ENCODE results near the gene SPINK5. TPM values are rescaled to one million over a fixed set of nuclear protein-coding genes. Genes with fewer than 3 reads are reported as not detected.
A peak's percentile ranks its signal among the peaks of the same experiment; 100 is the strongest.

SPINK5 gene
- total RNA-seq, 1 donor from 2014 or later: 3.4 TPM

- H3K4me3 Mint-ChIP-seq (ENCODE audit: unreplicated experiment): no peak overlapping the region
- no peak for TF ChIP-seq CTCF (IDR thresholded peaks at IDR 0.05)
Observed at GRCh38 chr5:148172377-148172776, 108.6 kb downstream of the SPINK5 start.

GRCh38 chr5:148176480-148176879, 112.7 kb downstream of the SPINK5 start:
- no peak for DNase-seq (ENCODE audit: extremely low spot score, unreplicated experiment)
- Mint-ChIP-seq H3K4me3 (ENCODE audit: unreplicated experiment) (no peak overlapping the region), H3K27ac (ENCODE audit: unreplicated experiment) (no peak overlapping the region), H3K9me3 (ENCODE audit: unreplicated experiment) (no peaks in the 10 kb centered on the region), H3K27me3 (ENCODE audit: unreplicated experiment) (peaks cover 51% of the 10 kb centered on the region), H3K4me1 (ENCODE audit: unreplicated experiment) (no peaks in the 10 kb centered on the region), H3K36me3 (ENCODE audit: unreplicated experiment) (no peaks in the 10 kb centered on the region)
- TF ChIP-seq CTCF (IDR thresholded peaks at IDR 0.05): no peak

More at GRCh38 chr5:148172377-148172776, 108.6 kb downstream of the SPINK5 start:
- Mint-ChIP-seq H3K4me1 (ENCODE audit: unreplicated experiment) (no peaks in the 10 kb centered on the region), H3K9me3 (ENCODE audit: unreplicated experiment) (no peaks in the 10 kb centered on the region), H3K27me3 (ENCODE audit: unreplicated experiment) (peaks cover 58% of the 10 kb centered on the region), H3K36me3 (ENCODE audit: unreplicated experiment) (no peaks in the 10 kb centered on the region), H3K27ac (ENCODE audit: unreplicated experiment) (no peak overlapping the region)
- DNase-seq (ENCODE audit: extremely low spot score, unreplicated experiment): no peak

- no peak for DNase-seq (ENCODE audit: extremely low spot score, unreplicated experiment)
- TF ChIP-seq CTCF (IDR thresholded peaks at IDR 0.05): no peak
- H3K4me3 Mint-ChIP-seq (ENCODE audit: unreplicated experiment): no peak overlapping the region
- no peaks in the 10 kb centered on the region for H3K9me3 Mint-ChIP-seq (ENCODE audit: unreplicated experiment)
- peaks cover 52% of the 10 kb centered on the region for H3K27me3 Mint-ChIP-seq (ENCODE audit: unreplicated experiment)
- no peaks in the 10 kb centered on the region for H3K36me3 Mint-ChIP-seq (ENCODE audit: unreplicated experiment)
- H3K4me1 Mint-ChIP-seq (ENCODE audit: unreplicated experiment): no peaks in the 10 kb centered on the region
- no peak overlapping the region for H3K27ac Mint-ChIP-seq (ENCODE audit: unreplicated experiment)
Observed at GRCh38 chr5:148177207-148177606, 113.4 kb downstream of the SPINK5 start.

- Mint-ChIP-seq H3K9me3 (ENCODE audit: unreplicated experiment) (no peaks in the 10 kb centered on the region), H3K4me1 (ENCODE audit: unreplicated experiment) (no peaks in the 10 kb centered on the region), H3K4me3 (ENCODE audit: unreplicated experiment) (no peak overlapping the region), H3K27ac (ENCODE audit: unreplicated experiment) (no peak overlapping the region), H3K27me3 (ENCODE audit: unreplicated experiment) (peaks cover 50% of the 10 kb centered on the region), H3K36me3 (ENCODE audit: unreplicated experiment) (no peaks in the 10 kb centered on the region)
- TF ChIP-seq CTCF (IDR thresholded peaks at IDR 0.05): peak; percentile 74
- no peak for DNase-seq (ENCODE audit: extremely low spot score, unreplicated experiment)
Observed at GRCh38 chr5:148179234-148179824, 115.5 kb downstream of the SPINK5 start.

GRCh38 chr5:148186248-148187003, 122.6 kb downstream of the SPINK5 start:
- H3K27me3 Mint-ChIP-seq (ENCODE audit: unreplicated experiment): peaks cover 47% of the 10 kb centered on the region
- H3K9me3 Mint-ChIP-seq (ENCODE audit: unreplicated experiment): no peaks in the 10 kb centered on the region
- H3K27ac Mint-ChIP-seq (ENCODE audit: unreplicated experiment): no peak overlapping the region
- no peaks in the 10 kb centered on the region for H3K36me3 Mint-ChIP-seq (ENCODE audit: unreplicated experiment)
- DNase-seq (ENCODE audit: extremely low spot score, unreplicated experiment): no peak
- no peak overlapping the region for H3K4me3 Mint-ChIP-seq (ENCODE audit: unreplicated experiment)
- no peaks in the 10 kb centered on the region for H3K4me1 Mint-ChIP-seq (ENCODE audit: unreplicated experiment)
- TF ChIP-seq CTCF (IDR thresholded peaks at IDR 0.05): no peak

Data from osteocyte (in vitro differentiated cells).